ENCODE results near the gene PCSK2. TPM values are rescaled to one million over a fixed set of nuclear protein-coding genes. Genes with fewer than 3 reads are reported as not detected.

The PCSK2 gene
- total and polyA plus RNA-seq, 2 of the 8 experiments (the other 6 are each of a cell fraction or from before 2014, with no cell fraction given): 1.9 to 4.2 TPM

DNA sequence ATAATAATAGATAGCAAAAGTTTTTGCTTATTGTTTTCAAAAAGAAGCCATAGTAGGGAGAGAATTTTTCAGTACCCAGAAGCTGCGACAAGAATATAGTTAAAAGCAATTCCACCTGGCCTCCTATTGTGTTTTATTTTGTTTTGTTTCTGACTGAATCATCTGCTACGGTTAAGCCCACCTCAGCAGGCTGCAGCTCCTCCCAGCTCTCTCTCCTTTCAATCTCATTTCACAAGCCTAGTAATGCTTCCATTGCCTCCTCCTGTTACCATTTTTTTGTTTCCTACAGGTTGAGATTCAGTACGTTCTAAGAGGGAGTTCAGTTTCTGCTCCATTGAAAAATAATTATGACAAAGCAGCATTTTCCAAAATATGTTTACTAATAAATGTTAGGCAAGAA, 77.9 kb downstream of the PCSK2 start:
- H3K36me3 ChIP-seq (ENCODE audit: control insufficient read depth in 2 of 4, insufficient read depth in 4 of 4, low read length in 3 of 4): no peaks in the 10 kb centered on the region
- no peak overlapping the region for H3K4ac ChIP-seq (replicated peaks; ENCODE audit: insufficient read length, low read depth, low read length)
- no peak overlapping the region for H3K18ac ChIP-seq (ENCODE audit: extremely low read depth, low read length)
- no peak overlapping the region for H3K4me3 ChIP-seq (ENCODE audit: extremely low read depth in 1 of 4, insufficient read depth in 2 of 4, low read depth in 3 of 4, low read length in 4 of 4)
- H3K79me1 ChIP-seq (ENCODE audit: low read depth, low read length): no peaks in the 10 kb centered on the region
- H4K91ac ChIP-seq (replicated peaks; ENCODE audit: insufficient read length, low read length): no peak overlapping the region
- no peak overlapping the region for H3K27ac ChIP-seq (ENCODE audit: low read depth, low read length)
- no peak overlapping the region for H2BK12ac ChIP-seq (ENCODE audit: low read depth, low read length)
- no peak overlapping the region for H2BK120ac ChIP-seq (replicated peaks; ENCODE audit: low read depth, low read length)
- TF ChIP-seq CREB1 (IDR thresholded peaks at IDR 0.05) (no peak), POU5F1 (IDR thresholded peaks at IDR 0.05; ENCODE audit: low read depth, low read length) (no peak), TBP (IDR thresholded peaks at IDR 0.05; ENCODE audit: low read depth, low read length) (no peak), SIN3A (conservative IDR thresholded peaks at IDR 0.05 in 1 of 2, IDR thresholded peaks at IDR 0.05 in 1 of 2; ENCODE audit: low read depth in 1 of 2, low read length in 2 of 2) (no peak), TAF1 (IDR thresholded peaks at IDR 0.05; ENCODE audit: low read depth, low read length) (no peak), CHD2 (IDR thresholded peaks at IDR 0.05; ENCODE audit: low read length) (no peak), RFX5 (IDR thresholded peaks at IDR 0.05; ENCODE audit: borderline replicate concordance, low read depth, low read length) (no peak), CBX8 (IDR thresholded peaks at IDR 0.05; ENCODE audit: borderline replicate concordance, low read depth, low read length) (no peak), EZH2 (IDR thresholded peaks at IDR 0.05; ENCODE audit: low read depth, low read length, severe bottlenecking) (no peak), POLR2A (IDR thresholded peaks at IDR 0.05; ENCODE audit: control extremely low read depth in 1 of 2, low read depth in 2 of 2, low read length in 2 of 2) (no peak), BRCA1 (IDR thresholded peaks at IDR 0.05; ENCODE audit: low read depth, low read length) (no peak), POLR2AphosphoS5 (IDR thresholded peaks at IDR 0.05; ENCODE audit: low read depth, low read length) (no peak)
- TF ChIP-seq, protein P1, sequence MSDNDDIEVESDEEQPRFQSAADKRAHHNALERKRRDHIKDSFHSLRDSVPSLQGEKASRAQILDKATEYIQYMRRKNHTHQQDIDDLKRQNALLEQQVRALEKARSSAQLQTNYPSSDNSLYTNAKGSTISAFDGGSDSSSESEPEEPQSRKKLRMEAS (IDR thresholded peaks at IDR 0.05): no peak
- TF ChIP-seq, protein P2, sequence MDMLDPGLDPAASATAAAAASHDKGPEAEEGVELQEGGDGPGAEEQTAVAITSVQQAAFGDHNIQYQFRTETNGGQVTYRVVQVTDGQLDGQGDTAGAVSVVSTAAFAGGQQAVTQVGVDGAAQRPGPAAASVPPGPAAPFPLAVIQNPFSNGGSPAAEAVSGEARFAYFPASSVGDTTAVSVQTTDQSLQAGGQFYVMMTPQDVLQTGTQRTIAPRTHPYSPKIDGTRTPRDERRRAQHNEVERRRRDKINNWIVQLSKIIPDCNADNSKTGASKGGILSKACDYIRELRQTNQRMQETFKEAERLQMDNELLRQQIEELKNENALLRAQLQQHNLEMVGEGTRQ (IDR thresholded peaks at IDR 0.05; ENCODE audit: low read length): no peak
- POLR2A ChIA-PET (ENCODE audit: partially characterized antibody): interaction anchor here (0.6 kb wide), 1 partner anchor 1312 kb away, joined by 3 read pairs; no protein-coding TSS in a partner anchor
- no peaks in the 10 kb centered on the region for H3K79me2 ChIP-seq (ENCODE audit: control insufficient read depth in 1 of 2, insufficient read depth in 2 of 2, low read length in 2 of 2)
- H3K27me3 ChIP-seq (replicated peaks in 1 of 4; ENCODE audit: control insufficient read depth in 3 of 4, extremely low read depth in 1 of 4, insufficient read depth in 3 of 4, low read length in 3 of 4): no peaks in the 10 kb centered on the region
- no peaks in the 10 kb centered on the region for H3K23me2 ChIP-seq (ENCODE audit: low read depth, low read length)
- H4K20me1 ChIP-seq (replicated peaks in 1 of 2; ENCODE audit: control insufficient read depth in 1 of 2, insufficient read depth in 2 of 2, low read length in 2 of 2): no peaks in the 10 kb centered on the region
- H3K9me3 ChIP-seq (ENCODE audit: insufficient read depth in 2 of 2, low read depth in 1 of 2, low read length in 1 of 2): no peaks in the 10 kb centered on the region
- no peaks in the 10 kb centered on the region; a peak in 2 of 7 replicates for H3K4me1 ChIP-seq (replicated peaks in 1 of 4; ENCODE audit: control insufficient read depth in 3 of 4, insufficient read depth in 4 of 4, low read length in 3 of 4)
- no peak overlapping the region for H3K14ac ChIP-seq (ENCODE audit: insufficient read length)
- no peak overlapping the region for H3K4me2 ChIP-seq (ENCODE audit: insufficient read depth in 1 of 2, low read depth in 2 of 2, low read length in 2 of 2)
- no peak overlapping the region for H2AFZ ChIP-seq (ENCODE audit: low read length)
- H3K56ac ChIP-seq (replicated peaks; ENCODE audit: insufficient read length, low read depth, low read length): no peak overlapping the region
- no peak overlapping the region for H3K9ac ChIP-seq (replicated peaks in 1 of 4; ENCODE audit: extremely low read depth in 1 of 4, low read depth in 3 of 4, low read length in 3 of 4)
- H3K23ac ChIP-seq (ENCODE audit: insufficient read length): no peak overlapping the region
- CTCF ChIA-PET (ENCODE audit: partially characterized antibody): interaction anchor here (0.7 to 2.0 kb wide), 8 partner anchors 9 to 509 kb away, joined by 3 to 10 read pairs (median 3); no protein-coding TSS in a partner anchor
- no peak overlapping the region for H2BK15ac ChIP-seq (ENCODE audit: low read length)
- H2BK20ac ChIP-seq (ENCODE audit: low read length): no peak overlapping the region
- 31% methylated on average over 3 of the region's 3 CpGs; no CpG with 5 or more reads in 1 of the 2 experiments for WGBS, 2 experiments (ENCODE audit: extremely low coverage in 1 of 2, insufficient coverage in 1 of 2, insufficient read length in 1 of 2, insufficient replicate concordance in 2 of 2, low coverage in 1 of 2, low lambda C conversion rate in 2 of 2, missing lambda C conversion rate in 1 of 2)
- FAIRE-seq (peak; percentile 28), DNase-seq (ENCODE audit: low read depth in 1 of 2, low spot score in 2 of 2) (no peak)
- H2BK5ac ChIP-seq (ENCODE audit: low read depth, low read length): no peak overlapping the region
- no peak overlapping the region for H4K8ac ChIP-seq (ENCODE audit: extremely low read depth, insufficient read depth, low read length)
- no peak overlapping the region for H4K5ac ChIP-seq (ENCODE audit: insufficient read length, low read depth, low read length)
- H2AK5ac ChIP-seq (ENCODE audit: low read depth, low read length): no peak overlapping the region

All from H1 (cell line).